Measurements from ENCODE around the gene ACOX3. TPM values are rescaled to one million over a fixed set of nuclear protein-coding genes. Genes with fewer than 3 reads are reported as not detected.
A peak's percentile ranks its signal among the peaks of the same experiment; 100 is the strongest.

ACOX3 gene
- total and polyA plus RNA-seq, 2 donors (not counting 1 experiment from before 2014, with no cell fraction given): 6.8 to 23.8 TPM

- peak overlapping the region; percentile 70 to 92 (median 84) for H3K4me3 ChIP-seq (replicated peaks in 1 of 4; ENCODE audit: control extremely low read depth in 1 of 4, insufficient read depth in 1 of 4, low read depth in 3 of 4, low read length in 4 of 4)
- H3K27ac ChIP-seq (ENCODE audit: insufficient read depth, low read length): no peak overlapping the region
- peaks cover 9% of the 10 kb centered on the region for H3K4me1 ChIP-seq (ENCODE audit: control insufficient read depth, extremely low read depth, insufficient read depth, low read length)
- no peaks in the 10 kb centered on the region for H3K36me3 ChIP-seq (ENCODE audit: control insufficient read depth, insufficient read depth, low read length)
- DNase-seq (ENCODE audit: low read depth in 2 of 2): peak in 1 of 2 donors; percentile 57
- H2AFZ ChIP-seq (ENCODE audit: low read length): no peak overlapping the region
- TF ChIP-seq CTCF (conservative IDR thresholded peaks at IDR 0.05 in 1 of 2, IDR thresholded peaks at IDR 0.05 in 1 of 2; ENCODE audit: low read depth in 1 of 2, low read length in 2 of 2) (no peak), EZH2 (IDR thresholded peaks at IDR 0.05; ENCODE audit: low read length, missing control alignments) (no peak)
- peak overlapping the region; percentile 77 for H3K4me2 ChIP-seq (ENCODE audit: extremely low read depth, insufficient read depth, low read length)
- H3K27me3 ChIP-seq (ENCODE audit: control insufficient read depth, insufficient read depth, low read length): no peaks in the 10 kb centered on the region
- no peaks in the 10 kb centered on the region for H4K20me1 ChIP-seq (ENCODE audit: control insufficient read depth, extremely low read depth, insufficient read depth, low read length)
- H3K79me2 ChIP-seq (ENCODE audit: control insufficient read depth, insufficient read depth, low read length): peaks cover 39% of the 10 kb centered on the region
- H3K9ac ChIP-seq (ENCODE audit: insufficient read depth, low read length): no peak overlapping the region
- H3K9me3 ChIP-seq (ENCODE audit: control insufficient read depth, insufficient read depth, low read depth, low read length): no peaks in the 10 kb centered on the region
Observed at GRCh38 chr4:8439168-8439567, 1.4 kb downstream of the ACOX3 start.

GRCh38 chr4:8438743-8439142 is 1.8 kb downstream of the ACOX3 start:
- peak overlapping the region; percentile 77 for H3K4me2 ChIP-seq (ENCODE audit: extremely low read depth, insufficient read depth, low read length)
- no peaks in the 10 kb centered on the region for H4K20me1 ChIP-seq (ENCODE audit: control insufficient read depth, extremely low read depth, insufficient read depth, low read length)
- H2AFZ ChIP-seq (ENCODE audit: low read length): no peak overlapping the region
- peak in 1 of 2 donors; percentile 11 for DNase-seq (ENCODE audit: low read depth in 2 of 2)
- H3K4me1 ChIP-seq (ENCODE audit: control insufficient read depth, extremely low read depth, insufficient read depth, low read length): peaks cover 9% of the 10 kb centered on the region
- H3K9ac ChIP-seq (ENCODE audit: insufficient read depth, low read length): no peak overlapping the region
- TF ChIP-seq EZH2 (IDR thresholded peaks at IDR 0.05; ENCODE audit: low read length, missing control alignments) (no peak), CTCF (conservative IDR thresholded peaks at IDR 0.05 in 1 of 2, IDR thresholded peaks at IDR 0.05 in 1 of 2; ENCODE audit: low read depth in 1 of 2, low read length in 2 of 2) (no peak)
- H3K4me3 ChIP-seq (replicated peaks in 1 of 4; ENCODE audit: control extremely low read depth in 1 of 4, insufficient read depth in 1 of 4, low read depth in 3 of 4, low read length in 4 of 4): peak overlapping the region in 2 of 4 experiments; percentile 91 to 92
- no peak overlapping the region for H3K27ac ChIP-seq (ENCODE audit: insufficient read depth, low read length)
- H3K79me2 ChIP-seq (ENCODE audit: control insufficient read depth, insufficient read depth, low read length): peaks cover 39% of the 10 kb centered on the region
- H3K36me3 ChIP-seq (ENCODE audit: control insufficient read depth, insufficient read depth, low read length): no peaks in the 10 kb centered on the region
- H3K9me3 ChIP-seq (ENCODE audit: control insufficient read depth, insufficient read depth, low read depth, low read length): no peaks in the 10 kb centered on the region
- H3K27me3 ChIP-seq (ENCODE audit: control insufficient read depth, insufficient read depth, low read length): no peaks in the 10 kb centered on the region

- Histone ChIP-seq H4K20me1 (ENCODE audit: control insufficient read depth, extremely low read depth, insufficient read depth, low read length) (no peaks in the 10 kb centered on the region), H2AFZ (ENCODE audit: low read length) (no peak overlapping the region), H3K4me3 (replicated peaks in 1 of 4; ENCODE audit: control extremely low read depth in 1 of 4, insufficient read depth in 1 of 4, low read depth in 3 of 4, low read length in 4 of 4) (peak overlapping the region in 2 of 4 experiments; percentile 29 to 39), H3K9me3 (ENCODE audit: control insufficient read depth, insufficient read depth, low read depth, low read length) (no peaks in the 10 kb centered on the region), H3K4me1 (ENCODE audit: control insufficient read depth, extremely low read depth, insufficient read depth, low read length) (peaks cover 9% of the 10 kb centered on the region), H3K27ac (ENCODE audit: insufficient read depth, low read length) (no peak overlapping the region), H3K9ac (ENCODE audit: insufficient read depth, low read length) (no peak overlapping the region), H3K79me2 (ENCODE audit: control insufficient read depth, insufficient read depth, low read length) (peaks cover 27% of the 10 kb centered on the region), H3K36me3 (ENCODE audit: control insufficient read depth, insufficient read depth, low read length) (no peaks in the 10 kb centered on the region), H3K27me3 (ENCODE audit: control insufficient read depth, insufficient read depth, low read length) (no peaks in the 10 kb centered on the region), H3K4me2 (ENCODE audit: extremely low read depth, insufficient read depth, low read length) (peak overlapping the region; percentile 67)
- peak in 1 of 2 donors; percentile 24 for TF ChIP-seq CTCF (conservative IDR thresholded peaks at IDR 0.05 in 1 of 2, IDR thresholded peaks at IDR 0.05 in 1 of 2; ENCODE audit: low read depth in 1 of 2, low read length in 2 of 2)
- no peak for TF ChIP-seq EZH2 (IDR thresholded peaks at IDR 0.05; ENCODE audit: low read length, missing control alignments)
- DNase-seq (ENCODE audit: low read depth in 2 of 2): peak; percentile 10 to 16
Observed at GRCh38 chr4:8437281-8437680, 3.2 kb downstream of the ACOX3 start.

Data from fibroblast of lung (primary cell).